Neuronal stem cell (in vitro differentiated cells): ENCODE data around the gene NAALADL2.

Source experiments
- DNase-seq: peaks from one replicate; pipeline ENCODE4 v3.0.0-alpha.2; 2013; ENCODE audit warnings: low spot score
- H2AFZ ChIP-seq: one replicate; pipeline ENCODE4 v1.6.1; 2013; ENCODE audit warnings: mild to moderate bottlenecking, low read length, inconsistent platforms
- H2AK5ac ChIP-seq: 2 replicates; pipeline ENCODE4 v1.6.1; 2013; ENCODE audit warnings: low read depth, mild to moderate bottlenecking, inconsistent platforms, low read length, moderate library complexity, mixed read lengths
- H2BK120ac ChIP-seq: 2 replicates; pipeline ENCODE4 v1.6.1; 2013; ENCODE audit warnings: low read depth, mild to moderate bottlenecking, inconsistent platforms, low read length, moderate library complexity, mixed read lengths
- H2BK12ac ChIP-seq: one replicate; pipeline ENCODE4 v1.6.1; 2013; ENCODE audit warnings: low read length, inconsistent platforms
- H2BK15ac ChIP-seq: 2 replicates; pipeline ENCODE4 v1.6.1; 2013; ENCODE audit warnings: mild to moderate bottlenecking, low read length, inconsistent platforms, mixed read lengths
- H2BK5ac ChIP-seq: one replicate; pipeline ENCODE4 v1.6.1; 2013; ENCODE audit warnings: inconsistent platforms, mild to moderate bottlenecking, low read length, moderate library complexity
- H3K14ac ChIP-seq: one replicate; pipeline ENCODE4 v1.6.1; 2013; ENCODE audit warnings: low read length, inconsistent platforms
- H3K18ac ChIP-seq: 2 replicates; pipeline ENCODE4 v1.6.1; 2013; ENCODE audit warnings: low read length, inconsistent platforms
- H3K23ac ChIP-seq: 2 replicates; pipeline ENCODE4 v1.6.1; 2013; ENCODE audit warnings: low read depth, mild to moderate bottlenecking, mixed read lengths, low read length, inconsistent platforms; ENCODE audit not compliant: poor library complexity
- H3K27ac ChIP-seq: replicated peaks from 3 replicates; pipeline ENCODE4 v1.5.1; 2013; ENCODE audit warnings: low read length, inconsistent platforms
- H3K27me3 ChIP-seq, 3 experiments: 2 replicates each; pipeline ENCODE4 v1.6.1; 2013; ENCODE audit warnings: low read length in 3 of 3, mild to moderate bottlenecking in 2 of 3, inconsistent platforms in 1 of 3, low read depth in 1 of 3, mixed read lengths in 1 of 3, moderate library complexity in 1 of 3; ENCODE audit not compliant: control insufficient read depth in 3 of 3, insufficient read depth in 3 of 3
- H3K36me3 ChIP-seq, 2 donors: replicated peaks in 1 of 2; 2 replicates each; pipeline ENCODE4 v1.6.1; 2013; ENCODE audit warnings: low read length in 2 of 2; ENCODE audit not compliant: control insufficient read depth in 2 of 2, insufficient read depth in 2 of 2
- H3K4ac ChIP-seq: 2 replicates; pipeline ENCODE4 v1.6.1; 2013; ENCODE audit warnings: inconsistent platforms, mild to moderate bottlenecking, low read length, moderate library complexity
- H3K4me1 ChIP-seq, 2 donors: 1 replicate in 1 of 2; 2 replicates in 1 of 2; pipeline ENCODE4 v1.6.1; 2013; ENCODE audit warnings: low read length in 2 of 2, low read depth in 1 of 2; ENCODE audit not compliant: control insufficient read depth in 2 of 2, insufficient read depth in 1 of 2
- H3K4me2 ChIP-seq: one replicate; pipeline ENCODE4 v1.6.1; 2013; ENCODE audit warnings: mild to moderate bottlenecking, low read length, inconsistent platforms; ENCODE audit not compliant: insufficient read depth, poor library complexity, severe bottlenecking
- H3K4me3 ChIP-seq, 2 donors: 2 replicates each; pipeline ENCODE4 v1.5.1; 2013; ENCODE audit warnings: low read length in 2 of 2, mild to moderate bottlenecking in 2 of 2, inconsistent platforms in 1 of 2, moderate library complexity in 1 of 2
- H3K79me1 ChIP-seq: one replicate; pipeline ENCODE4 v1.6.1; 2013; ENCODE audit warnings: low read depth, mild to moderate bottlenecking, inconsistent platforms, low read length, moderate library complexity
- H3K9ac ChIP-seq: one replicate; pipeline ENCODE4 v1.6.1; 2013; ENCODE audit warnings: mild to moderate bottlenecking, low read depth, low read length, inconsistent platforms; ENCODE audit not compliant: poor library complexity
- H3K9me3 ChIP-seq, 2 donors: replicated peaks in 1 of 2; 2 replicates each; pipeline versions ENCODE3 to v1.6.1; 2013; ENCODE audit warnings: low read length in 2 of 2, mild to moderate bottlenecking in 2 of 2, inconsistent platforms in 1 of 2, low read depth in 1 of 2, mixed read lengths in 1 of 2, moderate library complexity in 1 of 2; ENCODE audit not compliant: control insufficient read depth in 2 of 2, insufficient read depth in 1 of 2
- H4K8ac ChIP-seq: one replicate; pipeline ENCODE4 v1.6.1; 2013; ENCODE audit warnings: low read depth, mild to moderate bottlenecking, inconsistent platforms, low read length, moderate library complexity
- H4K91ac ChIP-seq: one replicate; pipeline ENCODE4 v1.6.1; 2013; ENCODE audit warnings: low read length, low read depth, mild to moderate bottlenecking, inconsistent platforms; ENCODE audit not compliant: poor library complexity
- WGBS, 2 donors: extraction: QIAGEN DNeasy Blood & Tissue Kit; methylation state at CpG; one replicate each; pipeline ENCODE4 v1.1.7; 2013; ENCODE audit warnings: missing lambda C conversion rate in 2 of 2, mixed read lengths in 1 of 2; ENCODE audit not compliant: insufficient read length in 2 of 2, insufficient replicate concordance in 1 of 2; ENCODE audit errors: extremely low coverage in 2 of 2; 5-methylcytosine and 5-hydroxymethylcytosine counted together

Gene NAALADL2

DNA sequence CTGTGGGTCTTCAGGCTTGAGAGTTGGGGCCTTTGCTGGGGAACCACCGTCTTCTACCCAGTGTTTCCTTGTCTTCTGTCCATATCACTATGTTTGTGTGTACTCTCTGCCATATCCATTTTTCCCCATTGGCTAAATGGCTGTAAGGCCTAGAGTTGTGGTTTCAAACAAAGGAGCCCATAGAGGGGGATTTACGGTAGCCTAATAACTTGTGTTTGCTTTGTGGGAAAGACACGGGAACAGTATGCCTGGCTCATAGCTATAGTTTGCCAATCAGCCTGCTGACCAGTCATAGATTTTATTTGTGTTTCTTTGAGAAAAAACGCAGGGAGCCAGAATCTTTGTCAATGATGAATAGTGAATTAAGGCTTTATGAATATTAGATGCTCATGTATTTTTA lies 554.8 kb downstream of the NAALADL2 start:
- Histone ChIP-seq H2BK12ac (no peak overlapping the region), H3K4me2 (no peak overlapping the region), H4K91ac (no peak overlapping the region), H2BK15ac (no peak overlapping the region), H3K4me1 (no peaks in the 10 kb centered on the region), H3K9me3 (no peaks in the 10 kb centered on the region), H3K4me3 (no peak overlapping the region), H3K23ac (no peak overlapping the region), H3K18ac (no peak overlapping the region), H2BK120ac (no peak overlapping the region), H3K36me3 (no peaks in the 10 kb centered on the region), H2BK5ac (no peak overlapping the region), H3K27ac (no peak overlapping the region), H3K9ac (no peak overlapping the region), H3K27me3 (no peaks in the 10 kb centered on the region), H2AFZ (no peak overlapping the region), H2AK5ac (no peak overlapping the region), H3K14ac (no peak overlapping the region), H4K8ac (no peak overlapping the region), H3K79me1 (no peaks in the 10 kb centered on the region), H3K4ac (no peak overlapping the region)
- WGBS, 2 donors, result no CpG with 5 or more reads among the region's 4 CpGs
- DNase-seq, result no peak

DNA sequence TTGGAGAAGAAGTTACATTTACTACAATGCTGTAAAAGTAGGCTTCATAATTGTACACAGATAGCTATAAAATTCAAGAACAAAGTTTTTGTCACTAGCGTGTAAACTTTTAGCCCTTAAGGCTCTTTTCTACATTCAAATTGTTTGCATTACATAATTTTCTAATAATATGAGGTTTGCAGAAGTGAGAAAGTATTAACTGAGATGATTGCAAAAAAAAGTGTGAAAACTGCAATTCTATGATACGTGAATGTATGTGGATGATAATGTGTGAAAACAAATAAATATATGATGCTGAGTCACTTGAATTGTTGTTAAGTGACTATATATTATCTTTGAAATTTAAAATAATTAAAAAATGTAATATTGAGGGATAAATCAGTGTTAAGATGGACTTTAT lies 557.5 kb downstream of the NAALADL2 start:
- Histone ChIP-seq H2AFZ (no peak overlapping the region), H3K36me3 (no peaks in the 10 kb centered on the region), H3K27me3 (no peaks in the 10 kb centered on the region), H2BK12ac (no peak overlapping the region), H3K4ac (no peak overlapping the region), H3K4me2 (no peak overlapping the region), H3K9ac (no peak overlapping the region), H3K4me1 (no peaks in the 10 kb centered on the region), H4K91ac (no peak overlapping the region), H2AK5ac (no peak overlapping the region), H3K23ac (no peak overlapping the region), H3K4me3 (no peak overlapping the region), H3K27ac (no peak overlapping the region), H3K9me3 (no peaks in the 10 kb centered on the region), H3K14ac (no peak overlapping the region), H3K79me1 (no peaks in the 10 kb centered on the region), H2BK15ac (no peak overlapping the region), H2BK120ac (no peak overlapping the region), H2BK5ac (no peak overlapping the region), H4K8ac (no peak overlapping the region), H3K18ac (no peak overlapping the region)
- 100% methylated on average over 1 of the region's 2 CpGs; no CpG with 5 or more reads in 1 of the 2 donors for WGBS, 2 donors
- DNase-seq, result no peak

DNA sequence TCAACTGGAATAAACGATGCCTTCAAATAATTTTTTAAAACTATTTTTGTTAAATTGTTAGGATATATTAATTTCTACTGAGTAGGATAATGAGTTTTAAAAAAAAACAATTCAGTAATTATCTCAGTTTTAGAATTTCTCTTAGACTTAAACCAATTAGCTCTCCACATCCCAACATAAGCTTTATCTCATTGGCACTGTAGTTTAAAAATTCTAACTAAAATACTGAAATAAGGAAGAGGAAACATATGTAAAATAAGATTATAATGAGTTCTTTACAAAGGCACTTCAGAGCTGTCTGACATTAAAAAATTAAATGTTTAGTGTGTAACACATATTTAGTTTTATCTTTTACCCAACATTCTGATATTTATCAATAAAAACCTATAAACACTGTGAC lies 558.3 kb downstream of the NAALADL2 start:
- Histone ChIP-seq H2BK12ac (no peak overlapping the region), H3K4me2 (no peak overlapping the region), H2BK15ac (no peak overlapping the region), H4K91ac (no peak overlapping the region), H2BK5ac (no peak overlapping the region), H2AFZ (no peak overlapping the region), H3K36me3 (no peaks in the 10 kb centered on the region), H3K18ac (no peak overlapping the region), H3K14ac (no peak overlapping the region), H3K23ac (no peak overlapping the region), H3K4ac (no peak overlapping the region), H3K4me3 (no peak overlapping the region), H3K4me1 (no peaks in the 10 kb centered on the region), H3K9me3 (no peaks in the 10 kb centered on the region), H4K8ac (no peak overlapping the region), H2BK120ac (no peak overlapping the region), H3K27ac (no peak overlapping the region), H3K79me1 (no peaks in the 10 kb centered on the region), H3K27me3 (no peaks in the 10 kb centered on the region), H2AK5ac (no peak overlapping the region), H3K9ac (no peak overlapping the region)
- WGBS, 2 donors, result no CpG with 5 or more reads among the region's 1 CpG
- no peak for DNase-seq

- H2AFZ ChIP-seq, result no peak overlapping the region
- no peak overlapping the region for H2BK15ac ChIP-seq
- no peak overlapping the region for H3K27ac ChIP-seq
- no peak overlapping the region for H4K8ac ChIP-seq
- WGBS, 2 donors, result no CpG with 5 or more reads among the region's 2 CpGs
- H3K4ac ChIP-seq, result no peak overlapping the region
- H3K4me1 ChIP-seq, result no peaks in the 10 kb centered on the region
- no peak overlapping the region for H3K4me2 ChIP-seq
- H3K79me1 ChIP-seq, result no peaks in the 10 kb centered on the region
- H2BK5ac ChIP-seq, result no peak overlapping the region
- no peak overlapping the region for H3K9ac ChIP-seq
- H3K9me3 ChIP-seq, result no peaks in the 10 kb centered on the region
- no peak overlapping the region for H2BK120ac ChIP-seq
- H3K23ac ChIP-seq, result no peak overlapping the region
- H3K14ac ChIP-seq, result no peak overlapping the region
- no peak overlapping the region for H3K18ac ChIP-seq
- DNase-seq, result no peak
- H3K27me3 ChIP-seq, result no peaks in the 10 kb centered on the region
- no peaks in the 10 kb centered on the region for H3K36me3 ChIP-seq
- no peak overlapping the region for H4K91ac ChIP-seq
- H3K4me3 ChIP-seq, result no peak overlapping the region
- H2BK12ac ChIP-seq, result no peak overlapping the region
- no peak overlapping the region for H2AK5ac ChIP-seq
Measured at GRCh38 chr3:175421902-175422301, 562.8 kb downstream of the NAALADL2 start.
